MCF 10A (cell line): ENCODE results near the gene DGCR8. TPM values are rescaled to one million over a fixed set of nuclear protein-coding genes. Genes with fewer than 3 reads are reported as not detected.

Experiments used
- BruUV-seq: library from RNA; stranded (reverse); fragments of 400-500 nt; replicated peaks from 2 replicates; lab custom pipeline; 2021; lab: Mats Ljungman, UMichigan
- CTCF ChIA-PET: fragments of 300-600 bp; sonication (Branson Sonifier 250); formaldehyde crosslinking; extraction: SDS; loops from one replicate; lab custom pipeline; 2021; ENCODE audit warnings: antibody characterized with exemption, inconsistent platforms; lab: Yijun Ruan, JAX
- POLR2A ChIA-PET: fragments of 300-600, 350-650 bp; sonication (Branson Sonifier 250); formaldehyde crosslinking; extraction: SDS; loops from one replicate; lab custom pipeline; 2020; ENCODE audit warnings: antibody characterized with exemption, inconsistent platforms; lab: Yijun Ruan, JAX
- DNase-seq: peaks from one replicate; pipeline ENCODE4 v3.0.0-alpha.2; 2018; ENCODE audit not compliant: unreplicated experiment
- H3K27ac Mint-ChIP-seq: one replicate; pipeline ENCODE4 v1.8.0; 2022; ENCODE audit warnings: mild to moderate bottlenecking, low read depth, mixed read lengths; ENCODE audit not compliant: unreplicated experiment
- H3K27me3 Mint-ChIP-seq: one replicate; pipeline ENCODE4 v1.8.0; 2022; ENCODE audit warnings: mixed read lengths; ENCODE audit not compliant: insufficient read depth, unreplicated experiment
- H3K36me3 Mint-ChIP-seq: one replicate; pipeline ENCODE4 v1.8.0; 2022; ENCODE audit warnings: mild to moderate bottlenecking, moderate library complexity, mixed read lengths; ENCODE audit not compliant: insufficient read depth, unreplicated experiment
- H3K4me1 Mint-ChIP-seq: one replicate; pipeline ENCODE4 v1.8.0; 2022; ENCODE audit warnings: mixed read lengths; ENCODE audit not compliant: insufficient read depth, unreplicated experiment
- H3K4me3 Mint-ChIP-seq: one replicate; pipeline ENCODE4 v1.8.0; 2022; ENCODE audit warnings: mild to moderate bottlenecking, moderate library complexity, mixed read lengths; ENCODE audit not compliant: unreplicated experiment
- H3K9me3 Mint-ChIP-seq: one replicate; pipeline ENCODE4 v1.8.0; 2022; ENCODE audit warnings: mixed read lengths; ENCODE audit not compliant: unreplicated experiment
- CTCF ChIP-seq: fragments of 200-600 bp; IDR thresholded peaks from one replicate; pipeline ENCODE4 v1.8.0; 2022; ENCODE audit warnings: antibody characterized with exemption, mild to moderate bottlenecking; ENCODE audit not compliant: unreplicated experiment
- intact Hi-C: fragments of 100-400 bp; cut with micrococcal nuclease; formaldehyde crosslinking; loops from 2 replicates; pipeline ENCODE4 v1.14.1; 2022
- total RNA-seq: library from RNA; stranded (reverse); gene quantifications from 2 replicates; pipeline ENCODE4 v1.2.3, GENCODE V29; 2022

Gene DGCR8
- total RNA-seq, 1 experiment from 2014 or later, result 40.8 TPM

DNA sequence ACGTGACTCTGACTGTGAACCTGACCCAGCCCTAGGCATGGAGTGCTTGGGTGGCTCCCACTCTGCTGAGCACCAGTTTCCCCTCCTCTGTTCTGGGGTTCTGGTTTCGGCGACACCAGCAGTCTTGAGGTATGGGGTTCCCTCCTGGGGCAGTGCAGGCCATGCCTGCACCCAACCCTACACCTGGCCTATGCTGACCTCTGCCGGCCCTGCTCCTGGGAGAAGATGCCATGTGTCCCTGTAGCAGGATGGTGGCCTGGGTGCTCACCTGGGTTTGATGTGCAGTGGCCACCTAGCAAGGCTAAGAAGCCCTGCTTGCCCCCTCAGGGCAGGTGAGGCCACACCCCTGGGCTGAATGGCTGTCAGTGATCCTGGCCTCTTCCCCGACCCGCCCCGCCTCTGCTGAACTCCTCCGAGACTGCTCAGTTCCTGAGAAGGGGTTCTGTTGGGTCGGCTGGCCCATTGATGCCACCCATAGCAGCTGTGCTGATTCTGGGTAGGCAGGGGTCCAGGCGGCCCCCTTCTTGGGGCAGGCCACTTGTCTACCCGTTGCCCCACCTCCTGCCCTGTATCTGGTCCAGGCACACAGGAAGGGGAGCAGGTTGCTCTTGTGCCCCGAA is 54.0 kb downstream of the DGCR8 start:
- ChIA-PET CTCF (no interaction called here), POLR2A (no interaction called here)
- no TSS peak for BruUV-seq
- Mint-ChIP-seq H3K27me3 (no peaks in the 10 kb centered on the region), H3K36me3 (no peaks in the 10 kb centered on the region), H3K27ac (no peak overlapping the region), H3K4me3 (peak overlapping the region; percentile 71), H3K9me3 (no peaks in the 10 kb centered on the region), H3K4me1 (no peaks in the 10 kb centered on the region)
- intact Hi-C loops, result no loop called here
- no peak for DNase-seq
- TF ChIP-seq CTCF, result no peak

DNA sequence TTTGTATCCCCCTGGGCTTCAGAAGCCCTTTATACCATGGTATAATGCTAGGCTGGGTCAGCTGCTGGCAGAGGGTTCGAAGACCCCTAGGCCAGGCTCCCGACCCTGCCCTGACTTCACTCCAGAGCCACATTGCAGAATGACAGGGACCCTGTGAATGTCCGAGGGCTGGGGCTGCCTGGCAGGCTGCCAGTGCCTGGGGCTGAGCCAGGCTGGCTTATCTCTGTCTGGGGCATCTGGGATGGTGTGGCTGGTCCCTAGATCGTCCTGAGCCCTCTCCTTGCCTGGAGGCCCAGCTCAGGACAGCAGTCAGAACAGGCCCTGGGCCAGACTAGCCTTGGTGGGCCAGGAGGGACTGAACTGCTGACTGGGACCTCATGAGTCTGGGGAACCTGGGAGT is 55.2 kb downstream of the DGCR8 start:
- DNase-seq, result no peak
- H3K27me3 Mint-ChIP-seq, result no peaks in the 10 kb centered on the region
- H3K4me3 Mint-ChIP-seq, result no peak overlapping the region
- no peaks in the 10 kb centered on the region for H3K4me1 Mint-ChIP-seq
- ChIA-PET CTCF (interaction anchor here (1.6 kb wide), 1 partner anchor 22 kb away, joined by 4 read pairs; no protein-coding TSS in a partner anchor), POLR2A (interaction anchor here (0.6 kb wide), 1 partner anchor 18 kb away, joined by 3 read pairs; the partner anchor contains the start of gene TRMT2A)
- H3K36me3 Mint-ChIP-seq, result peaks cover 7% of the 10 kb centered on the region
- intact Hi-C loops, result no loop called here
- no peak for TF ChIP-seq CTCF
- no peaks in the 10 kb centered on the region for H3K9me3 Mint-ChIP-seq
- no TSS peak for BruUV-seq
- H3K27ac Mint-ChIP-seq, result peak overlapping the region; percentile 42

- no peaks in the 10 kb centered on the region for H3K4me1 Mint-ChIP-seq
- no peak for TF ChIP-seq CTCF
Measured at GRCh38 chr22:20135806-20136602, 56.0 kb downstream of the DGCR8 start.

DNA sequence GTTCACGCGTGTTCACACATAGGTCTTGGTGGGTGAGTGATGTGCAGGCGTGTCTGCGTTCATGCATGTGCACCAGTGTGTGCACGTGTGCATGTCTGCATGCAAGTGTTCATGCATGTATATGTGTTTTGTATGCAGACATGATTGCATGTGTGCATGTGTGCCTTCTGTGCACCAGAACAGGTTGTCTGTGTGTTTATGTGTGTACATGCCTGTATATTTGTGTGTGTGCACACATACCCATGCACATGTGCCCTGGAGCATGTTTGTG is 56.5 kb downstream of the DGCR8 start:
- CTCF ChIA-PET, result no interaction called here
- no TSS peak for BruUV-seq
- no peak overlapping the region for H3K27ac Mint-ChIP-seq

More at GRCh38 chr22:20135806-20136602, 56.0 kb downstream of the DGCR8 start:
- H3K9me3 Mint-ChIP-seq, result no peaks in the 10 kb centered on the region
- H3K27me3 Mint-ChIP-seq, result no peaks in the 10 kb centered on the region
- no peak for DNase-seq
- H3K27ac Mint-ChIP-seq, result peak overlapping the region; percentile 42
- CTCF ChIA-PET, result interaction anchor here (1.6 kb wide), 1 partner anchor 21 kb away, joined by 4 read pairs; no protein-coding TSS in a partner anchor
- peaks cover 7% of the 10 kb centered on the region for H3K36me3 Mint-ChIP-seq
- H3K4me3 Mint-ChIP-seq, result no peak overlapping the region
- intact Hi-C loops, result no loop called here
- no TSS peak for BruUV-seq
- POLR2A ChIA-PET, result interaction anchor here (0.6 kb wide), 1 partner anchor 19 kb away, joined by 3 read pairs; the partner anchor contains the start of gene TRMT2A

More for the DNA sequence above, 56.5 kb downstream of the DGCR8 start:
- no peak for DNase-seq
- no peak for TF ChIP-seq CTCF
- POLR2A ChIA-PET, result no interaction called here
- Mint-ChIP-seq H3K4me3 (no peak overlapping the region), H3K27me3 (no peaks in the 10 kb centered on the region), H3K4me1 (no peaks in the 10 kb centered on the region), H3K9me3 (no peaks in the 10 kb centered on the region), H3K36me3 (peaks cover 7% of the 10 kb centered on the region)
- intact Hi-C loops, result no loop called here
